Peyer's patch (tissue), 4 donors: Measurements from ENCODE around the gene CACNA1S.

Source experiments
- POLR2A ChIP-seq, 2 donors: fragments of 450-650 bp; IDR thresholded peaks; one replicate each; pipeline ENCODE4 v1.5.1; 2017; ENCODE audit warnings: antibody characterized with exemption in 2 of 2, mild to moderate bottlenecking in 2 of 2, moderate library complexity in 2 of 2
- TF ChIP-seq, protein P1 (sequence below), 6 experiments: fragments of 450-650 bp in 4 of 6; fragments of 200-600 bp in 2 of 6; sonication (generic) in 1 of 6; IDR thresholded peaks; one replicate each; pipeline ENCODE4 v1.5.1; 2017 to 2019; ENCODE audit warnings: antibody characterized with exemption in 6 of 6, mild to moderate bottlenecking in 3 of 6, moderate library complexity in 1 of 6

DNA sequence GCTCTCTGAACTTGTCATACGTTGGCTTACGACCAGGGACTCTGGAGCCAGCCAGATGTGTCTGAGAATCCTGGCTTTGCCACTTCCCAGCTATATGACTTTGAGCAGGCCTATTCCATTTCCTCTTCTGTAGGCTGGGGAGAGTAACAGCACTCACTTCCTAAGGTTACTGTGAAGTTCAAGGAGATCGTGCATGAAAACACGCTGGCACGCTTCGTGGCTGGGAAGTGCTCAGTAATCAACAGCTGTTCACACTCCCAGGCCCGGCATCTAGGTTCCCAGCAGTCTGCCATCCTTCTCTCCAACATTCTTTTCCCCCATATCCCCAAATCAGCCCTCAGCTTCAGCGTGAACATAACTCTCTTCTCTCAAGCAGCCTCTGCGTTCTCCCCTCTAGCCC, 12.8 kb upstream of the CACNA1S start:
- TF ChIP-seq, protein P1, sequence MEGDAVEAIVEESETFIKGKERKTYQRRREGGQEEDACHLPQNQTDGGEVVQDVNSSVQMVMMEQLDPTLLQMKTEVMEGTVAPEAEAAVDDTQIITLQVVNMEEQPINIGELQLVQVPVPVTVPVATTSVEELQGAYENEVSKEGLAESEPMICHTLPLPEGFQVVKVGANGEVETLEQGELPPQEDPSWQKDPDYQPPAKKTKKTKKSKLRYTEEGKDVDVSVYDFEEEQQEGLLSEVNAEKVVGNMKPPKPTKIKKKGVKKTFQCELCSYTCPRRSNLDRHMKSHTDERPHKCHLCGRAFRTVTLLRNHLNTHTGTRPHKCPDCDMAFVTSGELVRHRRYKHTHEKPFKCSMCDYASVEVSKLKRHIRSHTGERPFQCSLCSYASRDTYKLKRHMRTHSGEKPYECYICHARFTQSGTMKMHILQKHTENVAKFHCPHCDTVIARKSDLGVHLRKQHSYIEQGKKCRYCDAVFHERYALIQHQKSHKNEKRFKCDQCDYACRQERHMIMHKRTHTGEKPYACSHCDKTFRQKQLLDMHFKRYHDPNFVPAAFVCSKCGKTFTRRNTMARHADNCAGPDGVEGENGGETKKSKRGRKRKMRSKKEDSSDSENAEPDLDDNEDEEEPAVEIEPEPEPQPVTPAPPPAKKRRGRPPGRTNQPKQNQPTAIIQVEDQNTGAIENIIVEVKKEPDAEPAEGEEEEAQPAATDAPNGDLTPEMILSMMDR (IDR thresholded peaks at IDR 0.05) = no peak
- TF ChIP-seq POLR2A (IDR thresholded peaks at IDR 0.05) = no peak
